IPS DF 19.7 (cell line): ENCODE data around the gene LILRB5.
"Not testable (repeated sequence)": the region's sequence is repeated elsewhere in the genome, so short reads cannot be mapped to it uniquely, and the experiment has no call there.

ENCODE experiments used
- DNase-seq: peaks from one replicate; pipeline ENCODE4 v3.0.0-alpha.2; 2013; ENCODE audit warnings: low read depth, low spot score

The LILRB5 gene

GRCh38 chr19:54257116-54257480 lies at the start of gene LILRB5:
TSS of gene LILRB5 (minus strand) at chr19:54257273. CDS start at chr19:54257193, 80 bp downstream.
- no peak for DNase-seq

DNA sequence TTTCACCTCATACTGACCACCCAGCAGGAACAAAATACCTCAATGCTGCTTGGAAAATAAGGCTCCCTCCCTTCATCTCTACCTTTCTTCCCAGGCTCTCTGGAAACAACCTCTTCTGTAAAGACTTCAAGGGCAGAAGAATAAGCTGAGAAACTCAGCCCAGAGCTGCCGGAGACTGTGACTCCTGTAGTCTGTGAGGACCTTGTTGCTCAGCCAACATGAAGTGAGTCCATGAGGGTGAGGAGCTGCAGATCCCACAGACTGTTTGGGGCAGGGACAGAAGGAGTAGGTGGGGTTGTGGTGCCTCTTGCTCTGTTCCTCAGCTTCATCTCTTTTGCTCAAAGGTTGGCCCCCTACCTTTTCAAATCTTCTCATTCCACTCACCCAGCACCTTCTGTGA lies 48.1 kb upstream of the LILRB5 start:
- DNase-seq = no peak

DNA sequence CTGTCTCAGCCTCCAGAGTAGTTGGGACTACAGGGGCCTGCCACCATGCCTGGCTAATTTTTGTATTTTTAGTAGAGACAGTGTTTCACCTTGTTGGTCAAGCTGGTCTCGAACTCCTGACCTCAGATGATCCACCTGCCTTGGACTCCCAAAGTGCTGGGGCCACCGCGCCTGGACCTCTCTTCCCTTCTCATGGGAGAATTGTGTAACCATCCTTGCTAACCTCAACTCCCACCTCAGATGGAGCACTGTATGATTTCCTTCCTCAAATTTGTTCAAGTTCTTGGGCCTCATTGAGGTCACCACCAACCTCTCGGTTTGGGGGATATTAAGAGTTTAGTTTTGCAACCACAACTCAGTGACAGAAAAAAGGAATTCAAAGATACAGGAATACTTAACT lies 45.2 kb upstream of the LILRB5 start:
- DNase-seq = no peak

- no peak for DNase-seq
Observed at GRCh38 chr19:54299515-54299914, 42.4 kb upstream of the LILRB5 start.

- DNase-seq = no peak
Observed at GRCh38 chr19:54299126-54299498, 42.0 kb upstream of the LILRB5 start.

- no peak for DNase-seq
Observed at GRCh38 chr19:54298357-54299125, 41.5 kb upstream of the LILRB5 start.

- no peak for DNase-seq
Observed at GRCh38 chr19:54297759-54298305, 40.8 kb upstream of the LILRB5 start.

- DNase-seq = no peak
Observed at GRCh38 chr19:54294539-54294938, 37.5 kb upstream of the LILRB5 start.

DNA sequence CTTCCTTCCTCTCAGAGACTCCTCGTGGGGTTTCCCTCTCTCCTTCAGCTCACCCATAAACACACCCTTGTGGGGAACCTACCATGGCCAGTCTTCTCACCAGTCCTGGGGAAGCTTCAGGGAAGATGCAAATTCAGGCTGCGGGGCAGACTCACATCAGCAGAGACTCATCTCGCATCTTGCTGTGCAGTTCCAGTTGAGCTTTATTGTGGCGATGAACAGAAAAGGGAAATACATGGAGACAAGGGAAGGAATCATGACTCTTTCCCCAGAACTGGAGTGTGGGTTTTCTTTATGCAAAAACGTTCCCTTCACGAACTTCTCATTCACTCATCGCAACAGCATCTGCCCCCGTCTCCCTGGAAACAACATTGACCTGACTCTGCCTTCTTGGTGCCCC lies 32.1 kb upstream of the LILRB5 start:
- DNase-seq = not testable (repeated sequence)

GRCh38 chr19:54287456-54287855 lies 30.4 kb upstream of the LILRB5 start:
- DNase-seq = no peak

- not testable (repeated sequence) for DNase-seq
Observed at GRCh38 chr19:54286283-54286682, 29.2 kb upstream of the LILRB5 start.

DNA sequence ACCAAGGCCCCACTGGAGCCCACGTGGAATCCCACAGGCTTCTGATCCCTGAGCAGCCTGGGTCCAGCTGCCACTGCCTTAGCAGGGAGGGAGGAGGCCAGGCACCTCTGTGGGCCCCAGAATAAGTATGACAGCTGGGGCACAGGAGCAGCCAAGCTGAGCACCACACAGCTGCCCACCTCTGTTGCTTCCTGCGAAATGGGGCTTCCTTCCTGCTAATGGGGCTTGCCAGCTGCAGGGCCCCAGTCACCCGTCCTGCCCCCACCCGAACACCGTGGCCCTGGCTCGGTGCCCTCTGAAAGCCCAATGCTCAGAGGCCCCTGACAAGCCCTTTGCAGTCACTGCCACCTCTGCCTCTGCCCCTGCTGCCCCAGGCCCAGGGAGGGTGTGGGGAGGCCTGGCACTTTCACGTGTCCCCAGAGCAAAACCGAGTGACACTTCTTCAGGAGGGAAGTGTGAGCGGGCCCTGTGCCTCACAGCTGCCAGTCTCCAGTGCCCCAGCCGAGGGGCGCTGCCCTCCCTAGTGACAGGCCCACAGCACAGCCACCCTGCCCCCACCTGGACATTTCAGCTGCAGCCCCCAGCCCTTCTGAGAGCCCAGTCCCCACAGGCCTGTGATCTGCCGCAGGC lies 28.5 kb upstream of the LILRB5 start:
- DNase-seq = not testable (repeated sequence)

GRCh38 chr19:54282686-54283470 lies 25.8 kb upstream of the LILRB5 start:
- no peak for DNase-seq

- DNase-seq = not testable (repeated sequence)
Observed at GRCh38 chr19:54281729-54282075, 24.6 kb upstream of the LILRB5 start.

DNA sequence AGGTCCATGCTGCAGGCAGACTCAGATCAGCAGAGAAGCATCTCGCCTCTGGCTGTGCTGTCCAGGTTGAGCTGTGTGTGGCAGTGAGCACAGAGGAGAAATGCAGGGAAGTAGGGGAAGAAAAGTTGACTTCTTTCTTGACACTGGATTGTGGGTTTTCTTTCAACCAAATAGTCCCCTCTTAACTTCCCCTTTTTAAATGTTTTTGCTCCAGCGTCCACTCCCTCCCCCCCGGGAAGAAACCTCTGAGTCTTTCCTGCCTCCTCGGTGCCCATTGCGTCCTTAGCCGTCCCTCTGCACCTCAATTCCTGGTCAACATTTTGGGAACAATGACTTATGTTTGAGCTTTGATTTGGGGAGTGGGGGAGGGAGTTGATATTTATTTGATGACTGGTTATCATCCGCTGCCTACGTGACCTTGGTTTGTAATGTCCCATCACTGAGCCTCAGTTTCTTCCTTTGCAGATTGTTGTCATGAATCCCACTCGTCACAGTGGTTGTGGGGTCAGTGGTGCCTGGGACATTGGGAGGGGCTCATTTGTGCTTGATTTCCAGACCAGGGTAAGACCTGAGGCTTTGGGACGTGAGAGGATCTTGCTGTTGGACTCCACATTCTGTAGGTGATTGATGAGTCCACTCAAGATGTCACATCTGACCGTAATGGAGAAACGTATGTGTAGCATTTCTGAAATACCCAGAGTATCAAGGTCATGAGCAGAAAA lies 24.1 kb upstream of the LILRB5 start, which contains the start of gene LILRB2:
TSS of gene LILRB2 (minus strand) at position 104 of the 722 bp plus-strand sequence. CDS start 614 bp downstream, outside the sequence.
- DNase-seq = no peak

GRCh38 chr19:54280441-54280840 lies 23.4 kb upstream of the LILRB5 start:
- not testable (repeated sequence) for DNase-seq

GRCh38 chr19:54280025-54280424 lies 23.0 kb upstream of the LILRB5 start:
- not testable (repeated sequence) for DNase-seq

DNA sequence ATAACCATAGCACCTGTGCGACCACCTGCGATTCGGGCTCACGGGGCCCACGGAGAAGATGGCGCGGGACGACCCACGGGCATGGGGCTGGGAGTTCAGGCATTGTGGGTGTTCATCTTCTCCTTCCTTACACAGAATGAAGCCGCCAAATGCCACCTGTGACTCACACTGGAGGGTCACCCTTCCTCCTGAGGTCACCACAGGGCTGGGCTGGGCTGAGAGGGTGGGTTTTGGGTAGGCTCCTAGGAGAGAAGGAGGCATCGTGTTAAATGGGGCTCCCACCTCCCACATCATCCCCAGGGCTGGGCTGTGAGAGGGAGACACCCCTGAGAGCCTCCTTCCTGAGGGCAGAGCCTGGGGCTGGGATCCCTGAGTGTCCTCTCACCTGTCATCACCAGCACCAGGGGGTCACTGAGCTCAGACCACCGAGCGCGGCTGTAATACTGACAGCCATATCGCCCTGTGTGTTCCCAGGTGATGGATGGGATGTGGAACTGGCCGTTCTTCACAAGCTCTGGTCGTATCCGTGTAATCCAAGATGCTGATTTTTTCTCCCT lies 22.4 kb upstream of the LILRB5 start:
- DNase-seq = no peak

DNA sequence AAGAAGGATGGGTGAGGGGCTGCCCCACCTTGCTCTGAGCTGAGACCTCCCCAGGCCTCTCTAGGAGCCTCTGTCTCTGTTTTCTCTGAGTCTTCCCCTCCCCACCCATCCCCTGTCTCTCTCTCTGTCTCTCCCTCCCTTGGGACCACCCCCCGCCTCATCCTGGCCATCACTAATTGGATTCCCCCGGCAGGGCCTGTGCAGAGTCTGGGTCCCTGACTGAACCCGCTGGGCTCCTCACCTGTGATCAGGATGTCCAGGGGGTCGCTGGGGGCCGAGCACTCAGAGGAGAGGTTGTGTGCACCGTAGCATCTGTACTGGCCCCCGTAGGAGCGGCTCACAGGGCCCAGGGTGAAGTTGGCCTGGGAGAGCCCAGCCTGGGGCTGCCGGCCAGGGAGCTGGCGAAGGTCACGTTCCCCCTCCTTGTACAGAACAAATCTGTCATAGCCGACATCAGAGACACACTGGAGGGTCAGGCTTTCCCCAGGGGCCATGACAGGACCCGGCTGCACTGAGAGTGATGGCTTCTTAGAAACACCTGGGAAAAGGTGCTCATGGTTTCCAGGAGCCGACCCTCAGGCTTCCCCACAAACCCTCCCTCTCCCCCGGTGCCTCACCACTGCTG lies 21.6 kb upstream of the LILRB5 start:
- not testable (repeated sequence) for DNase-seq

DNA sequence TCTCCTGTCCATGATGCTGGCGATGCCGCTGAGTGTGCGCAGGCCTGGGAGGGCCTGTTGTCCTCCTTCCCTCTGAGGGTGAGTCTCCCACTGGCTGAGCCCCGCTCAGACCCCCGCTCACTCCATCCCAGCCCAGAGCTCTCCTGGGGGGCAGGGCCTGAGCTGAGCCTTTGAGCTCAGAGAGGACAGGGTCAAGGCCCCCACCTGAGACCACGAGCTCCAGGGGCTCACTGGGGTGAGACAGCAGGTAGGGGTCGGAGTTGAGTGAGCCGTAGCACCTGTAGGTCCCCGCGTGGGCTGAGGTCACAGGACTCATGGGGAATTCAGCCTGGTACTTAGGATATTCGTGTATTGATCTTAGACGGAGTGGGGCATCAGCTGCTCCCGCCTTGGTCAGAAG lies 21.0 kb upstream of the LILRB5 start:
- not testable (repeated sequence) for DNase-seq
